H1 (cell line): ENCODE data around the gene WDR5. TPM values are rescaled to one million over a fixed set of nuclear protein-coding genes. Genes with fewer than 3 reads are reported as not detected.

Source experiments
- CTCF ChIA-PET: fragments of 300-600 bp; sonication (Branson Sonifier 250); formaldehyde crosslinking; loops from one replicate; lab custom pipeline; 2021; ENCODE audit not compliant: partially characterized antibody; lab: Charles Lee
- POLR2A ChIA-PET: fragments of 300-600 bp; sonication (Branson Sonifier 250); formaldehyde crosslinking; loops from one replicate; lab custom pipeline; 2021; ENCODE audit warnings: inconsistent platforms; ENCODE audit not compliant: partially characterized antibody; lab: Charles Lee
- DNase-seq, 2 experiments: peaks; one replicate each; pipeline versions ENCODE4 v3.0.0 to v3.0.0-alpha.2; 2010 to 2022; ENCODE audit warnings: low spot score in 2 of 2, low read depth in 1 of 2, mixed read lengths in 1 of 2
- FAIRE-seq: peaks from 2 replicates; lab custom pipeline; 2011; peaks lifted over from hg19 to GRCh38; lab: Jason Lieb, UNC
- H2AFZ ChIP-seq: 2 replicates; pipeline ENCODE4 v1.8.1; 2012; ENCODE audit warnings: low read length, inconsistent platforms
- H2AK5ac ChIP-seq: 2 replicates; pipeline ENCODE4 v1.6.1; 2013; ENCODE audit warnings: low read depth, low read length
- H2BK120ac ChIP-seq: replicated peaks from 2 replicates; pipeline ENCODE3; 2013; ENCODE audit warnings: low read depth, low read length, inconsistent platforms
- H2BK12ac ChIP-seq: 2 replicates; pipeline ENCODE4 v1.6.1; 2013; ENCODE audit warnings: low read depth, low read length
- H2BK15ac ChIP-seq: 2 replicates; pipeline ENCODE4 v1.6.1; 2013; ENCODE audit warnings: low read length
- H2BK20ac ChIP-seq: 2 replicates; pipeline ENCODE4 v1.6.1; 2013; ENCODE audit warnings: low read length
- H2BK5ac ChIP-seq: 2 replicates; pipeline ENCODE4 v1.6.1; 2013; ENCODE audit warnings: low read depth, low read length
- H3K14ac ChIP-seq: 2 replicates; pipeline ENCODE4 v1.6.1; 2013; ENCODE audit warnings: inconsistent platforms; ENCODE audit not compliant: insufficient read length
- H3K18ac ChIP-seq: 2 replicates; pipeline ENCODE4 v1.6.1; 2013; ENCODE audit warnings: low read length; ENCODE audit errors: extremely low read depth
- H3K23ac ChIP-seq: 2 replicates; pipeline ENCODE4 v1.6.1; 2013; ENCODE audit warnings: inconsistent platforms; ENCODE audit not compliant: insufficient read length
- H3K23me2 ChIP-seq: 2 replicates; pipeline ENCODE4 v1.6.1; 2013; ENCODE audit warnings: low read depth, low read length
- H3K27ac ChIP-seq: 2 replicates; pipeline ENCODE4 v1.6.1; 2011; ENCODE audit warnings: low read depth, low read length, inconsistent platforms
- H3K27me3 ChIP-seq, 4 experiments: replicated peaks in 1 of 4; 1 replicate in 1 of 4; 2 replicates in 3 of 4; pipeline versions ENCODE4 v1.6.1 to v1.8.1; 2011 to 2013; ENCODE audit warnings: low read length in 3 of 4, mild to moderate bottlenecking in 3 of 4, inconsistent platforms in 2 of 4, mixed read lengths in 2 of 4, moderate library complexity in 1 of 4; ENCODE audit not compliant: control insufficient read depth in 3 of 4, insufficient read depth in 3 of 4; ENCODE audit errors: extremely low read depth in 1 of 4
- H3K36me3 ChIP-seq, 4 experiments: 2 replicates each; pipeline versions ENCODE4 v1.6.1 to v1.8.1; 2011 to 2013; ENCODE audit warnings: mild to moderate bottlenecking in 4 of 4, low read length in 3 of 4, moderate library complexity in 2 of 4, control low read depth in 1 of 4, inconsistent platforms in 1 of 4; ENCODE audit not compliant: insufficient read depth in 4 of 4, control insufficient read depth in 2 of 4
- H3K4ac ChIP-seq: replicated peaks from 2 replicates; pipeline ENCODE3; 2013; ENCODE audit warnings: low read length, low read depth, mixed read lengths, inconsistent platforms; ENCODE audit not compliant: insufficient read length
- H3K4me1 ChIP-seq, 4 experiments: replicated peaks in 1 of 4; 1 replicate in 1 of 4; 2 replicates in 3 of 4; pipeline versions ENCODE4 v1.6.1 to v1.8.1; 2011 to 2013; ENCODE audit warnings: low read length in 3 of 4, inconsistent platforms in 2 of 4, mixed read lengths in 1 of 4; ENCODE audit not compliant: insufficient read depth in 4 of 4, control insufficient read depth in 3 of 4
- H3K4me2 ChIP-seq, 2 experiments: 2 replicates each; pipeline versions ENCODE4 v1.6.1 to v1.8.1; 2011 to 2013; ENCODE audit warnings: low read depth in 2 of 2, low read length in 2 of 2, control low read depth in 1 of 2, inconsistent platforms in 1 of 2, mild to moderate bottlenecking in 1 of 2; ENCODE audit not compliant: insufficient read depth in 1 of 2
- H3K4me3 ChIP-seq, 4 experiments: fragments of 200-600, 300-600 bp in 1 of 4; sonication (generic), shearing (Covaris generic), sonication (Bioruptor Twin) in 1 of 4; 2 replicates each; pipeline versions ENCODE4 v1.5.1 to v1.8.1; 2011 to 2016; ENCODE audit warnings: low read length in 4 of 4, low read depth in 3 of 4, control low read depth in 2 of 4, inconsistent platforms in 2 of 4, mild to moderate bottlenecking in 2 of 4, mixed read lengths in 1 of 4, moderate library complexity in 1 of 4; ENCODE audit not compliant: insufficient read depth in 2 of 4; ENCODE audit errors: extremely low read depth in 1 of 4
- H3K56ac ChIP-seq: replicated peaks from 2 replicates; pipeline ENCODE3; 2013; ENCODE audit warnings: low read depth, mild to moderate bottlenecking, mixed read lengths, low read length, inconsistent platforms; ENCODE audit not compliant: insufficient read length
- H3K79me1 ChIP-seq: 2 replicates; pipeline ENCODE4 v1.6.1; 2013; ENCODE audit warnings: low read depth, low read length, control low read depth
- H3K79me2 ChIP-seq, 2 experiments: 2 replicates each; pipeline versions ENCODE4 v1.6.1 to v1.8.1; 2012 to 2013; ENCODE audit warnings: low read length in 2 of 2, mild to moderate bottlenecking in 2 of 2, inconsistent platforms in 1 of 2; ENCODE audit not compliant: insufficient read depth in 2 of 2, control insufficient read depth in 1 of 2
- H3K9ac ChIP-seq, 4 experiments: replicated peaks in 1 of 4; 1 replicate in 1 of 4; 2 replicates in 3 of 4; pipeline versions ENCODE4 v1.6.1 to v1.8.1; 2011 to 2013; ENCODE audit warnings: low read depth in 3 of 4, low read length in 3 of 4, control low read depth in 2 of 4, mild to moderate bottlenecking in 2 of 4, moderate library complexity in 2 of 4, inconsistent platforms in 1 of 4; ENCODE audit errors: extremely low read depth in 1 of 4
- H3K9me3 ChIP-seq, 2 experiments: 2 replicates each; pipeline versions ENCODE4 v1.6.1 to v1.8.1; 2012 to 2013; ENCODE audit warnings: mild to moderate bottlenecking in 2 of 2, moderate library complexity in 2 of 2, control low read depth in 1 of 2, inconsistent platforms in 1 of 2, low read depth in 1 of 2, low read length in 1 of 2, mixed read lengths in 1 of 2; ENCODE audit not compliant: insufficient read depth in 2 of 2
- H4K20me1 ChIP-seq, 2 experiments: replicated peaks in 1 of 2; 2 replicates each; pipeline versions ENCODE3 to v1.8.1; 2011 to 2013; ENCODE audit warnings: inconsistent platforms in 2 of 2, low read length in 2 of 2, mild to moderate bottlenecking in 1 of 2; ENCODE audit not compliant: insufficient read depth in 2 of 2, control insufficient read depth in 1 of 2
- H4K5ac ChIP-seq: 2 replicates; pipeline ENCODE4 v1.6.1; 2013; ENCODE audit warnings: low read length, low read depth, mixed read lengths, inconsistent platforms; ENCODE audit not compliant: insufficient read length
- H4K8ac ChIP-seq: 2 replicates; pipeline ENCODE4 v1.8.0; 2013; ENCODE audit warnings: mild to moderate bottlenecking, moderate library complexity, low read length, inconsistent platforms; ENCODE audit not compliant: insufficient read depth; ENCODE audit errors: extremely low read depth
- H4K91ac ChIP-seq: replicated peaks from 2 replicates; pipeline ENCODE3; 2013; ENCODE audit warnings: low read length, mixed read lengths, inconsistent platforms; ENCODE audit not compliant: insufficient read length
- ASH2L ChIP-seq: fragments of 200-600, 300-600 bp; sonication (generic); IDR thresholded peaks from one replicate; pipeline ENCODE4 v1.7.1; 2017; ENCODE audit warnings: low read length
- CBX5 ChIP-seq: fragments of 300-800, 300-1000 bp; sonication (generic); IDR thresholded peaks from 2 replicates; pipeline ENCODE4 v1.7.1; 2016; ENCODE audit warnings: antibody characterized with exemption, low read length, low read depth
- CBX8 ChIP-seq: fragments of 300-800, 300-1000 bp; sonication (generic); IDR thresholded peaks from 2 replicates; pipeline ENCODE4 v1.7.1; 2016; ENCODE audit warnings: low read depth, low read length, borderline replicate concordance
- CREB1 ChIP-seq: IDR thresholded peaks from 2 replicates; pipeline ENCODE4 v1.6.1; 2012; ENCODE audit warnings: inconsistent platforms
- GABPA ChIP-seq: IDR thresholded peaks from 2 replicates; pipeline ENCODE4 v1.6.1; 2011; ENCODE audit warnings: mild to moderate bottlenecking, low read length, moderate library complexity, borderline replicate concordance; ENCODE audit not compliant: insufficient read depth
- PHF8 ChIP-seq: fragments of 200-600 bp; sonication (generic); conservative IDR thresholded peaks from 2 replicates; pipeline ENCODE4 v1.7.1; 2012; ENCODE audit warnings: low read depth, mild to moderate bottlenecking, inconsistent platforms, low read length, moderate library complexity
- POLR2A ChIP-seq, 2 experiments: IDR thresholded peaks; 1 replicate in 1 of 2; 2 replicates in 1 of 2; pipeline ENCODE4 v1.6.1; 2011; ENCODE audit warnings: low read depth in 2 of 2, low read length in 2 of 2, mild to moderate bottlenecking in 2 of 2; ENCODE audit errors: control extremely low read depth in 1 of 2
- POU5F1 ChIP-seq: IDR thresholded peaks from 2 replicates; pipeline ENCODE4 v1.6.1; 2011; ENCODE audit warnings: low read depth, mild to moderate bottlenecking, low read length, moderate library complexity
- RNF2 ChIP-seq: fragments of 200-900, 300-1000 bp; sonication (generic); IDR thresholded peaks from 2 replicates; pipeline ENCODE4 v1.7.1; 2016; ENCODE audit warnings: borderline replicate concordance, low read depth, mild to moderate bottlenecking, antibody characterized with exemption, low read length; ENCODE audit not compliant: poor library complexity, severe bottlenecking; ENCODE audit errors: missing control alignments
- TCF12 ChIP-seq: IDR thresholded peaks from 2 replicates; pipeline ENCODE4 v1.6.1; 2011; ENCODE audit warnings: low read depth, mild to moderate bottlenecking, low read length
- USF2 ChIP-seq: IDR thresholded peaks from 2 replicates; pipeline ENCODE4 v1.6.1; 2011; ENCODE audit warnings: low read length, improper control_type of control experiment
- ZNF274 ChIP-seq: IDR thresholded peaks from 2 replicates; pipeline ENCODE4 v1.7.0; 2012; ENCODE audit warnings: low read length, borderline replicate concordance; ENCODE audit errors: extremely low read depth
- WGBS, 2 experiments: shearing (Covaris generic) in 1 of 2; methylation state at CpG; one replicate each; pipeline versions ENCODE4 v1.1.6 to v1.1.7; 2013 to 2015; ENCODE audit warnings: low lambda C conversion rate in 2 of 2, mixed read lengths in 2 of 2, inconsistent platforms in 1 of 2, low coverage in 1 of 2, missing lambda C conversion rate in 1 of 2; ENCODE audit not compliant: insufficient replicate concordance in 2 of 2, insufficient coverage in 1 of 2, insufficient read length in 1 of 2; ENCODE audit errors: extremely low coverage in 1 of 2, missing lambda C conversion rate in 1 of 2; 5-methylcytosine and 5-hydroxymethylcytosine counted together
- polyA plus RNA-seq, 7 experiments: library from polyadenylated mRNA; depleted of rRNA in 3 of 7; stranded (reverse) in 5 of 7; unstranded in 2 of 7; fragments of >200 nt in 5 of 7; fragments of 200-250 nt in 2 of 7; gene quantifications; 1 replicate in 5 of 7; 2 replicates in 1 of 7; 4 replicates in 1 of 7; pipeline versions ENCODE4 v1.2.1 to v1.2.3, GENCODE V29; 2011 to 2013; ENCODE audit warnings: missing spikeins in 2 of 7, mixed read lengths in 2 of 7
- total RNA-seq: library from RNA; stranded (reverse); fragmentation: NEBNext Ultra II Directional; extraction: Animal tissue kit (Norgen Biotek cat#: 25700); gene quantifications from 2 replicates; pipeline ENCODE4 v1.2.1, GENCODE V29; 2021

The WDR5 gene
- total and polyA plus RNA-seq, 2 of the 8 experiments (the other 6 are each of a cell fraction or from before 2014, with no cell fraction given): 38.4 to 68.1 TPM

- H3K9ac ChIP-seq: no peak overlapping the region
- no peaks in the 10 kb centered on the region for H3K36me3 ChIP-seq
- no peak overlapping the region for H3K4ac ChIP-seq
- H3K18ac ChIP-seq: no peak overlapping the region; the same call in 1 of the 2 replicates
- ChIA-PET POLR2A (no interaction called here), CTCF (interaction anchor here (0.9 to 3.5 kb wide), 7 partner anchors 10 to 53 kb away, joined by 3 to 10 read pairs (median 4); no protein-coding TSS in a partner anchor)
- H4K5ac ChIP-seq: no peak overlapping the region
- peaks cover 3% of the 10 kb centered on the region; the same call in 1 of the 2 replicates for H3K23me2 ChIP-seq
- no peak overlapping the region; the same call in 1 of the 2 replicates for H2BK20ac ChIP-seq
- H3K14ac ChIP-seq: no peak overlapping the region
- H2BK120ac ChIP-seq: no peak overlapping the region
- H3K4me2 ChIP-seq: peak overlapping the region; percentile 46 to 61
- peak overlapping the region; percentile 60 for H4K91ac ChIP-seq
- TF ChIP-seq POLR2A (IDR thresholded peaks at IDR 0.05; ENCODE audit: control extremely low read depth in 1 of 2, low read depth in 2 of 2, low read length in 2 of 2) (no peak), GABPA (0 out of 2 replicates have a peak, but pooled peaks have one; percentile 10), POU5F1 (no peak), ZNF274 (no peak), PHF8 (0 out of 2 replicates have a peak, but pooled peaks have one; percentile 6), CREB1 (no peak), TCF12 (no peak), ASH2L (no peak), CBX5 (no peak), USF2 (no peak), RNF2 (no peak), CBX8 (no peak)
- peak overlapping the region; percentile 72; the same call in 1 of the 2 replicates for H2BK15ac ChIP-seq
- no peak overlapping the region for H3K56ac ChIP-seq
- 69% methylated on average over 15 of the region's 15 CpGs; no CpG with 5 or more reads in 1 of the 2 experiments for WGBS, 2 experiments
- H3K23ac ChIP-seq: no peak overlapping the region
- DNase-seq (no peak), FAIRE-seq (no peak)
- peaks cover 0 to 8% (median 2%) of the 10 kb centered on the region in 4 experiments; a peak in 4 of 7 replicates for H3K27me3 ChIP-seq
- H3K79me1 ChIP-seq: no peaks in the 10 kb centered on the region
- H3K27ac ChIP-seq: no peak overlapping the region
- H3K79me2 ChIP-seq: no peaks in the 10 kb centered on the region
- peaks cover 0 to 17% (median 4%) of the 10 kb centered on the region in 4 experiments; a peak in 4 of 7 replicates for H3K4me1 ChIP-seq
- peak overlapping the region in 2 of 4 experiments; percentile 17 to 32; a peak in 3 of 8 replicates for H3K4me3 ChIP-seq
- H2BK5ac ChIP-seq: no peak overlapping the region
- peak overlapping the region; percentile 80; the same call in 1 of the 2 replicates for H2BK12ac ChIP-seq
- peak overlapping the region; percentile 98 for H2AFZ ChIP-seq
- no peak overlapping the region; the same call in 1 of the 2 replicates for H4K8ac ChIP-seq
- no peak overlapping the region for H2AK5ac ChIP-seq
- no peaks in the 10 kb centered on the region for H4K20me1 ChIP-seq
- no peaks in the 10 kb centered on the region for H3K9me3 ChIP-seq
These were observed 53.2 kb downstream of the WDR5 start for GRCh38 chr9:134189145-134189469.
